Activated CD8-positive, alpha-beta memory T cell treated with anti-CD3 and anti-CD28 coated beads, Interleukin-2, amount 50 U/mL, for 24 hours (primary cell): ENCODE results near the gene TSPAN9.

Experiments
- DNase-seq: peaks from one replicate; pipeline ENCODE4 v3.0.0-alpha.2; 2020; ENCODE audit errors: extremely low read depth

Gene TSPAN9

DNA sequence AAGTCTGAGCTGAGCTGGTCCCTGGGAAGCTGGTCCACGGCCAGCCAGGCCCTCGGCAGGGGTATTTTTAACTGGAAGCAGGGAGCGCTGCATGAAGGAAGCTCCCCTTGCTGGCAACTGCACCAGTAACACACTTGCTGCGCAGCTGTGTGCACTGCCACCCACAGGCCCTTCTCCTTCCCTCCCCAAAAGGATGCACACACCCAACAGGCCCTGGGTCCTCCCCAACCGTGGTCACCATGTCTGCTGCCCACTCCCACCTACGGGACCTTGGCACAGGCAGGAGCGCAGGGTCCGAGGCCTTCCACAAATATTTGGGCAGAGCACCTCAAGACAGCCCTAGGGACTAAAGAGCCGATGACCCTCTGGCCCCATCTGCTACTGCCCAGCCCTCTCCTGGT is 256.8 kb downstream of the TSPAN9 start:
- DNase-seq = no peak

DNA sequence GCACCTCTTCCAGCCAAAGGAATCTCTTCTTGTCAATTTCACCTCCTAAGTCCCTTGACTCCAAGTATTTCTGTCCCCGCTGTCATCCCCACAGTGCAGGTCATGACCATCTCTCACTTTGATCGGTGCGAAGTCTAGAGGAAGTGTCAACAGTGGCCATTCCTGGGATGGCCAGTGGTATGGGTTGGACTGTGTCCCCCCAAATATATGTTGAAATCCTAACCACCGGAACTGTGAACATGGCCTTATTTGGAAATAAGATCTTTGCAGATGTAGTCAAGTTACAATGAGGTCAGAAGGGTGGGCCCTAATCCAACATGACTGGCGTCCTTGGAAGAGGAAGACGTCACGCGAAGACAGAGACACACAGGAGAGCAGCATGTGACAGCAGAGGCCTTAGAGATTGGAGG is 257.9 kb downstream of the TSPAN9 start:
- DNase-seq = no peak
